Measurements from ENCODE around the gene SCP2. TPM values are rescaled to one million over a fixed set of nuclear protein-coding genes. Genes with fewer than 3 reads are reported as not detected.
"Not testable (repeated sequence)": the region's sequence is repeated elsewhere in the genome, so short reads cannot be mapped to it uniquely, and the experiment has no call there.

SCP2 gene
- total RNA-seq, 4 donors from 2014 or later = 97.8 to 194 (median 118) TPM

- 61 to 62% methylated on average over 6 of the region's 6 CpGs for WGBS, 2 donors
- intact Hi-C loops (cut with DNase I) = no loop called here
- H3K27me3 ChIP-seq = no peaks in the 10 kb centered on the region
- H3K36me3 ChIP-seq = peaks cover 0 to 19% (median 0%) of the 10 kb centered on the region in 3 donors
- DNase-seq = no peak
- H3K27ac ChIP-seq = no peak overlapping the region
- H3K4me1 ChIP-seq = peaks cover 0 to 9% (median 0%) of the 10 kb centered on the region in 3 donors
- no peak overlapping the region for H3K4me3 ChIP-seq
- no peaks in the 10 kb centered on the region for H3K9me3 ChIP-seq
- TF ChIP-seq CTCF (IDR thresholded peaks at IDR 0.05) (no peak), POLR2A (IDR thresholded peaks at IDR 0.05) (no peak)
Observed at GRCh38 chr1:52955129-52955970, 28.3 kb downstream of the SCP2 start.

DNA sequence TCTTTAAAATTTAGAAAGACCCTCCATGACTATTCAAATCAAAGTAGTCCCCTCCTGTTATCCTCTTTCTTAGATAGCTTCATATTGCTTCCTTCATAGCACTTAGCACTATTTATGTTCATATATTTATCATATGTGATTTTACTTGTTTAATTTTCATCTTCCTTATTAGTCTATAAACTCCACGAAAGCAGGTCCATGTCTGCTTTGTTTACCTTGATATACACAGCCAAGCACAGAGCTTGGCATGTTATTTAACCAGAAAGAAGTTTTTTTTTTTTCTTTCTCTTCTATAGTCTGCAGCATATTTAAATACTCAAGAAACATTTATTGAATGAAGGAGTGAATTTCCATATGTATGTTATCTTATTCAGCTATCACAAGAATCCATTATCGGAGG, 36.0 kb downstream of the SCP2 start:
- WGBS, 2 donors = 71 to 77% methylated on average over 2 of the region's 2 CpGs
- H3K36me3 ChIP-seq = peaks cover 0 to 50% (median 0%) of the 10 kb centered on the region in 3 donors
- DNase-seq = no peak

GRCh38 chr1:52967666-52968065, 40.6 kb downstream of the SCP2 start:
- Histone ChIP-seq H3K27ac (no peak overlapping the region), H3K36me3 (peaks cover 0 to 34% (median 0%) of the 10 kb centered on the region in 3 donors), H3K4me1 (no peaks in the 10 kb centered on the region), H3K27me3 (no peaks in the 10 kb centered on the region), H3K4me3 (no peak overlapping the region), H3K9me3 (no peaks in the 10 kb centered on the region)
- TF ChIP-seq CTCF (IDR thresholded peaks at IDR 0.05) (no peak), POLR2A (IDR thresholded peaks at IDR 0.05) (no peak)
- 83 to 85% methylated on average over 3 of the region's 3 CpGs for WGBS, 2 donors
- intact Hi-C loops (cut with DNase I) = no loop called here
- no peak for DNase-seq

More for the DNA sequence above, 36.0 kb downstream of the SCP2 start:
- Histone ChIP-seq H3K4me1 (no peaks in the 10 kb centered on the region), H3K9me3 (no peaks in the 10 kb centered on the region), H3K4me3 (no peak overlapping the region), H3K27me3 (no peaks in the 10 kb centered on the region), H3K27ac (no peak overlapping the region)
- TF ChIP-seq POLR2A (IDR thresholded peaks at IDR 0.05) = no peak
- TF ChIP-seq CTCF (IDR thresholded peaks at IDR 0.05) = no peak
- intact Hi-C loops (cut with DNase I) = no loop called here

GRCh38 chr1:52969234-52969633, 42.2 kb downstream of the SCP2 start:
- H3K4me3 ChIP-seq; H3K27me3 ChIP-seq; H3K27ac ChIP-seq; H3K4me1 ChIP-seq; H3K9me3 ChIP-seq; intact Hi-C loops (cut with DNase I); DNase-seq: not testable (repeated sequence)
- peaks cover 0 to 26% (median 0%) of the 10 kb centered on the region in 3 donors for H3K36me3 ChIP-seq
- WGBS, 2 donors = 88 to 100% methylated on average over 2 of the region's 2 CpGs

DNA sequence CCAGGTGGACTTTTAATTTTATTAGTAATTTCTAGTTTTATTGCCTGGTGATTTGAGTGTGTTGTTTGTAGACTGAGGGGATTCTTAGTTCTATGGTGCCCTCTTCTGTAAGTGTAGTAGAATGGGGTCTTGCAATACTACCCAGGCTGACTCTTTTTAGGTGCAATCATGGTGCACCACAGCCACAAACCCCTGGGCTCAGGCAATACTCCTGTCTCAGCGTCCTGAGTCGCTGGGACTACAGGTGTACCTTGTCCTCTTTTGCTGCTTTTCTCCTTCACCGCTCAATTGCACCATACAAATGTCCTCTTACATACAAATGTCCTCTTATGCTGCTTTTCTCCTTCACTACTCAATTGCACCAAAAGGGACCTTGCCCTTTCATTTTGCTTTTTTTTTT, 43.1 kb downstream of the SCP2 start:
- Histone ChIP-seq H3K9me3 (no peaks in the 10 kb centered on the region), H3K4me1 (no peaks in the 10 kb centered on the region), H3K27me3 (no peaks in the 10 kb centered on the region), H3K36me3 (peaks cover 0 to 22% (median 0%) of the 10 kb centered on the region in 3 donors), H3K27ac (no peak overlapping the region), H3K4me3 (no peak overlapping the region)
- 81 to 82% methylated on average over 3 of the region's 3 CpGs for WGBS, 2 donors
- TF ChIP-seq CTCF (IDR thresholded peaks at IDR 0.05) (no peak), POLR2A (IDR thresholded peaks at IDR 0.05) (no peak)
- intact Hi-C loops (cut with DNase I) = no loop called here
- DNase-seq = no peak

All from esophagus squamous epithelium (tissue), 5 donors.